ENCODE data around the gene TLE3.

DNA sequence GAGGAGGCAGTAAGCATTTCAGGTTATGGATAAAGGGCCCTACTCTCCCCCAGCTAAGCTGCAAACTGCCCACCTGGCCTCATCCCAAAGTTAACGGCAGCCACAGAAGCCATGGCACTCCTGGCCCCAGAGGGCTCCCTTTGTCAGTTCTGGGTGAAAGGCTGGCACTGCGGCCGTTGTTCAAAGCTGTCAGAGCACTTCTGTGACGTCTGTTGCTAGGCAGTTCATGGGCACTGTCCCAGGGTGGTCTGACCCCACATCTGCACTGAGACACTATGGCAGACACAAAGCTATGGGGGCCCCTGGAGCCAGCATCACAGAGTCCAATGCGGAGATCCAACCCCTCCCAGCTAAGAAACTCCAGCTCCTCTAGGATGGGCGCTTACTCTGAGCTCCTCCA lies 30.0 kb downstream of the TLE3 start:
- TF ChIP-seq CTCF (IDR thresholded peaks at IDR 0.05) (no peak), POLR2A (IDR thresholded peaks at IDR 0.05) (no peak)

All from Peyer's patch (tissue), 4 donors.